RPMI7951 (cell line): ENCODE measurements around the gene ANXA6. TPM values are rescaled to one million over a fixed set of nuclear protein-coding genes. Genes with fewer than 3 reads are reported as not detected.
"Not testable (repeated sequence)": the region's sequence is repeated elsewhere in the genome, so short reads cannot be mapped to it uniquely, and the experiment has no call there.

Source experiments
- DNase-seq: peaks from one replicate; pipeline ENCODE4 v3.0.0-alpha.2; 2012; ENCODE audit warnings: low read depth
- total RNA-seq: library from RNA; depleted of rRNA; stranded (reverse); fragments of >200 nt; shearing (Covaris generic); gene quantifications from 2 replicates; pipeline ENCODE4 v1.2.3, GENCODE V29; 2014; rRNA removed

The ANXA6 gene
- total RNA-seq = 273 and 335 TPM in 2 replicates

GRCh38 chr5:151157426-151158286, at the start of gene ANXA6:
ANXA6 (minus strand) TSS chr5:151157779; CDS start chr5:151147901, 9,878 bp downstream.
- peak; percentile 85 for DNase-seq

GRCh38 chr5:151205411-151205810, 47.8 kb upstream of the ANXA6 start:
- DNase-seq = no peak

GRCh38 chr5:151204051-151204450, 46.5 kb upstream of the ANXA6 start:
- DNase-seq = no peak

GRCh38 chr5:151202381-151203139, 45.0 kb upstream of the ANXA6 start:
- DNase-seq = peak; percentile 78

GRCh38 chr5:151200913-151201595, 43.5 kb upstream of the ANXA6 start:
- no peak for DNase-seq

- DNase-seq = no peak
Observed at GRCh38 chr5:151199581-151200185, 42.1 kb upstream of the ANXA6 start.

- no peak for DNase-seq
Observed at GRCh38 chr5:151198861-151199260, 41.3 kb upstream of the ANXA6 start.

- DNase-seq = not testable (repeated sequence)
Observed at GRCh38 chr5:151197291-151197600, 39.7 kb upstream of the ANXA6 start.

- DNase-seq = no peak
Observed at GRCh38 chr5:151196556-151197290, 39.1 kb upstream of the ANXA6 start.

GRCh38 chr5:151195622-151196021, 38.0 kb upstream of the ANXA6 start:
- no peak for DNase-seq

GRCh38 chr5:151192626-151193025, 35.0 kb upstream of the ANXA6 start:
- no peak for DNase-seq

- DNase-seq = no peak
Observed at GRCh38 chr5:151191661-151192060, 34.1 kb upstream of the ANXA6 start.

- DNase-seq = no peak
Observed at GRCh38 chr5:151189151-151189550, 31.6 kb upstream of the ANXA6 start.

GRCh38 chr5:151186538-151186937, 29.0 kb upstream of the ANXA6 start:
- no peak for DNase-seq

- DNase-seq = no peak
Observed at GRCh38 chr5:151186052-151186451, 28.5 kb upstream of the ANXA6 start.

- no peak for DNase-seq
Observed at GRCh38 chr5:151184316-151185042, 26.9 kb upstream of the ANXA6 start.

- no peak for DNase-seq
Observed at GRCh38 chr5:151183456-151184245, 26.1 kb upstream of the ANXA6 start.

- DNase-seq = no peak
Observed at GRCh38 chr5:151182976-151183375, 25.4 kb upstream of the ANXA6 start.

GRCh38 chr5:151182524-151182900, 24.9 kb upstream of the ANXA6 start:
- DNase-seq = no peak
